ENCODE results near the gene IHH.

Gene IHH

GRCh38 chr2:219031005-219031738 lies 29.5 kb downstream of the IHH start:
- H3K9ac ChIP-seq (ENCODE audit: low read length): no peak overlapping the region
- peaks cover 3% of the 10 kb centered on the region for H3K27me3 ChIP-seq (ENCODE audit: control insufficient read depth, insufficient read depth, low read length)
- no peaks in the 10 kb centered on the region for H3K36me3 ChIP-seq (ENCODE audit: control insufficient read depth, insufficient read depth, low read length)
- H3K4me1 ChIP-seq (ENCODE audit: control insufficient read depth, insufficient read depth, low read length): no peaks in the 10 kb centered on the region
- H3K4me3 ChIP-seq (ENCODE audit: low read length): no peak overlapping the region
- H3K9me3 ChIP-seq (ENCODE audit: control insufficient read depth, low read length): no peaks in the 10 kb centered on the region

GRCh38 chr2:219030177-219030940 lies 30.4 kb downstream of the IHH start:
- H3K4me1 ChIP-seq (ENCODE audit: control insufficient read depth, insufficient read depth, low read length): no peaks in the 10 kb centered on the region
- H3K9me3 ChIP-seq (ENCODE audit: control insufficient read depth, low read length): no peaks in the 10 kb centered on the region
- H3K36me3 ChIP-seq (ENCODE audit: control insufficient read depth, insufficient read depth, low read length): no peaks in the 10 kb centered on the region
- H3K27me3 ChIP-seq (ENCODE audit: control insufficient read depth, insufficient read depth, low read length): peaks cover 3% of the 10 kb centered on the region
- H3K4me3 ChIP-seq (ENCODE audit: low read length): no peak overlapping the region
- H3K9ac ChIP-seq (ENCODE audit: low read length): no peak overlapping the region

- Histone ChIP-seq H3K36me3 (ENCODE audit: control insufficient read depth, insufficient read depth, low read length) (no peaks in the 10 kb centered on the region), H3K9me3 (ENCODE audit: control insufficient read depth, low read length) (no peaks in the 10 kb centered on the region), H3K4me3 (ENCODE audit: low read length) (no peak overlapping the region), H3K9ac (ENCODE audit: low read length) (no peak overlapping the region), H3K27me3 (ENCODE audit: control insufficient read depth, insufficient read depth, low read length) (peaks cover 3% of the 10 kb centered on the region), H3K4me1 (ENCODE audit: control insufficient read depth, insufficient read depth, low read length) (no peaks in the 10 kb centered on the region)
Measured at GRCh38 chr2:219029829-219030165, 30.9 kb downstream of the IHH start.

DNA sequence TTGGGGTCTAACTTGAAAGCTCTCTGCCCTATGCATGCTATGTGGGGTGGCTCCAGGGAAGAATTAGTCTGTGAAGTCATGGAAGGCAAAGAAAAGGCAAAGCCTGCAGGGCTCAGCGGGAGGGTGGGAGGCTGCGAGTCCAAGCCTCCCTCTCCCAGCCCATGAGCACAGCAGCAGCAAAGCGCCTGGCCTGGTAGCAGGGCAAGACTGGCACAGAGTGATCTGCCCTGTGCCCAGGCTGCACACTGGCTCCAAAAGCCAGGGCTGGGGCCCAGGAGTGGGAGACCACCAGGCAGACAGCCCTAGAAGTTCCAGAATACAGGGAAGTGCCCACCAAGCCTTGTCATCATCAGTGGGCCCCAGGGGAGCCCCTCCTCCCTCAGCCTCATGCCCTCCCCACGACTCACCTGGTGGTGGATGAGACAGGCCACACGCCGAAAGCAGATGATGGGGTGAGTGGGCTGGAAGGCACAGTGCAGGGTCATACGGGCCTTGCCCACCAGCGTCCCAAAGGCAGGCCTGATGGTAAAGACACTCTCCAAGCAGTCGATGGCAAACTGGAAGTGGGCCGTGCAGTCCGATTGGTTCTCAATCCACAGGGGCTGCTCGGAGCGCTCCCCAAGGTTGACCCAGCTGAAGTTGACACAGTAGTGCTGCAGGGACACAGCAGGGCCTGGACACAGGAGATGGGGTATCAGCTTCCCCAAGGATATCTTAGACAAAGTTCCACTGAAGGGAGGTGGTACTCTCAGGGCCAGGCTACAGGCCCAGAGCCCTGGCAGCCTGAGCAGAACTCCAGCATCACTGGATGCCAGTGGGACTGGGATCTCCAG lies 31.5 kb downstream of the IHH start:
- H3K27me3 ChIP-seq (ENCODE audit: control insufficient read depth, insufficient read depth, low read length): peaks cover 3% of the 10 kb centered on the region
- H3K4me3 ChIP-seq (ENCODE audit: low read length): no peak overlapping the region
- no peak overlapping the region for H3K9ac ChIP-seq (ENCODE audit: low read length)
- no peaks in the 10 kb centered on the region for H3K4me1 ChIP-seq (ENCODE audit: control insufficient read depth, insufficient read depth, low read length)
- no peaks in the 10 kb centered on the region for H3K36me3 ChIP-seq (ENCODE audit: control insufficient read depth, insufficient read depth, low read length)
- H3K9me3 ChIP-seq (ENCODE audit: control insufficient read depth, low read length): no peaks in the 10 kb centered on the region

- H3K27me3 ChIP-seq (ENCODE audit: control insufficient read depth, insufficient read depth, low read length): peaks cover 8% of the 10 kb centered on the region
- no peak overlapping the region for H3K9ac ChIP-seq (ENCODE audit: low read length)
- H3K4me1 ChIP-seq (ENCODE audit: control insufficient read depth, insufficient read depth, low read length): no peaks in the 10 kb centered on the region
- H3K4me3 ChIP-seq (ENCODE audit: low read length): no peak overlapping the region
- no peaks in the 10 kb centered on the region for H3K36me3 ChIP-seq (ENCODE audit: control insufficient read depth, insufficient read depth, low read length)
- no peaks in the 10 kb centered on the region for H3K9me3 ChIP-seq (ENCODE audit: control insufficient read depth, low read length)
Measured at GRCh38 chr2:219028141-219028540, 32.6 kb downstream of the IHH start.

GRCh38 chr2:219027511-219028055 lies 33.1 kb downstream of the IHH start:
- H3K9ac ChIP-seq (ENCODE audit: low read length): no peak overlapping the region
- no peaks in the 10 kb centered on the region for H3K4me1 ChIP-seq (ENCODE audit: control insufficient read depth, insufficient read depth, low read length)
- no peaks in the 10 kb centered on the region for H3K9me3 ChIP-seq (ENCODE audit: control insufficient read depth, low read length)
- H3K36me3 ChIP-seq (ENCODE audit: control insufficient read depth, insufficient read depth, low read length): no peaks in the 10 kb centered on the region
- no peak overlapping the region for H3K4me3 ChIP-seq (ENCODE audit: low read length)
- H3K27me3 ChIP-seq (ENCODE audit: control insufficient read depth, insufficient read depth, low read length): peaks cover 10% of the 10 kb centered on the region

GRCh38 chr2:219026946-219027345 lies 33.8 kb downstream of the IHH start:
- H3K36me3 ChIP-seq (ENCODE audit: control insufficient read depth, insufficient read depth, low read length): no peaks in the 10 kb centered on the region
- H3K9me3 ChIP-seq (ENCODE audit: control insufficient read depth, low read length): no peaks in the 10 kb centered on the region
- no peaks in the 10 kb centered on the region for H3K4me1 ChIP-seq (ENCODE audit: control insufficient read depth, insufficient read depth, low read length)
- peaks cover 10% of the 10 kb centered on the region for H3K27me3 ChIP-seq (ENCODE audit: control insufficient read depth, insufficient read depth, low read length)
- H3K4me3 ChIP-seq (ENCODE audit: low read length): no peak overlapping the region
- no peak overlapping the region for H3K9ac ChIP-seq (ENCODE audit: low read length)

- Histone ChIP-seq H3K27me3 (ENCODE audit: control insufficient read depth, insufficient read depth, low read length) (peaks cover 13% of the 10 kb centered on the region), H3K9ac (ENCODE audit: low read length) (no peak overlapping the region), H3K9me3 (ENCODE audit: control insufficient read depth, low read length) (no peaks in the 10 kb centered on the region), H3K4me3 (ENCODE audit: low read length) (no peak overlapping the region), H3K4me1 (ENCODE audit: control insufficient read depth, insufficient read depth, low read length) (no peaks in the 10 kb centered on the region), H3K36me3 (ENCODE audit: control insufficient read depth, insufficient read depth, low read length) (no peaks in the 10 kb centered on the region)
Measured at GRCh38 chr2:219025637-219026585, 34.8 kb downstream of the IHH start.

DNA sequence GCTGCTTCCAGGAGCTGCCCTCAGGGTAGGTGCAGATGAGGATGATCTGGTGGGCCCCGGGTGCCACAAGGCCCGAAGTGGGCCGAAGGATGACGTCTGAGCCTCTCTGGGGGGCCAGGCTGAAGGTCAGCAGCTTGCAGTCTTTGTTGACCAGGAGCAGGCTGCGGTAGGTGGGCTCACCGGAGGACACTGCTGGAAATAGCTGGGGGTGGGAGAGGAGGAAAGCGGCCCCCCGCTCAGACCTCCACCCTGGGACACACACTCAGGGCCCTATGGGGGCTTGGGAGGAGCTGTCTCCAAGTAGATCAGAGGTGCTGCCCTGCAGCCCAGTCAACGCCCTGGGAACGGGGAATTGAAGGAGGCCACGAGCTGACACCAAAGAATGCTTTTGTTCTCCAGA lies 36.7 kb downstream of the IHH start:
- no peak overlapping the region for H3K9ac ChIP-seq (ENCODE audit: low read length)
- no peaks in the 10 kb centered on the region for H3K9me3 ChIP-seq (ENCODE audit: control insufficient read depth, low read length)
- H3K4me3 ChIP-seq (ENCODE audit: low read length): no peak overlapping the region
- no peaks in the 10 kb centered on the region for H3K4me1 ChIP-seq (ENCODE audit: control insufficient read depth, insufficient read depth, low read length)
- peaks cover 14% of the 10 kb centered on the region for H3K27me3 ChIP-seq (ENCODE audit: control insufficient read depth, insufficient read depth, low read length)
- H3K36me3 ChIP-seq (ENCODE audit: control insufficient read depth, insufficient read depth, low read length): no peaks in the 10 kb centered on the region

DNA sequence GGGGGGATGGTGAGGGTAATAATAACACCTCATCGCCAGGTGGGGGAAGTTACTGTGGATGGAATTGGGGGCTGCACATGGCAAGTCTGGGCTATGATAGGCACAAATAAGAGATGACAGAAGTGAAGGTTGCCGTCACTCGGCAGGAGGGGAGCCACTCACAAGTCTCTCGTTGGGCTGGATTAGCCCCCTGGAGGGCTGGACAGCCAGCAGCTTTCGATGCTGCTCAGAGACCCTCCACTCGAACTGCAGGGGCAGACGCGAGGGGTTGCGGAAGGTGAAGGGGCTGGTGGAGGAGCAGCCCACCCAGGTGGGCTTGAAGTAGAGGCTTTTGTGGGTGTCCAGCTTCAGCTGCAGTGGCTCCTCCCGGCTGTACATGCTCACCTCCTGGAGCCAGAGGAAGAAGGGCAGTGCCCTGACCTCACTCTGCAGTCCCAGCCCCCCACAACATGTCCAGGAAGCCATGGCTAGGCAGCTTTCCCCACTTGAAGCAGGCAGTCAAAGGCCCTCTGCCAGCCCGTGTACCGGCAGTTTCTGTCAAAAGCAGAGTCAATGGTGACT lies 37.6 kb downstream of the IHH start:
- H3K4me3 ChIP-seq (ENCODE audit: low read length): no peak overlapping the region
- no peaks in the 10 kb centered on the region for H3K9me3 ChIP-seq (ENCODE audit: control insufficient read depth, low read length)
- H3K9ac ChIP-seq (ENCODE audit: low read length): no peak overlapping the region
- no peaks in the 10 kb centered on the region for H3K36me3 ChIP-seq (ENCODE audit: control insufficient read depth, insufficient read depth, low read length)
- H3K4me1 ChIP-seq (ENCODE audit: control insufficient read depth, insufficient read depth, low read length): no peaks in the 10 kb centered on the region
- H3K27me3 ChIP-seq (ENCODE audit: control insufficient read depth, insufficient read depth, low read length): peaks cover 16% of the 10 kb centered on the region

DNA sequence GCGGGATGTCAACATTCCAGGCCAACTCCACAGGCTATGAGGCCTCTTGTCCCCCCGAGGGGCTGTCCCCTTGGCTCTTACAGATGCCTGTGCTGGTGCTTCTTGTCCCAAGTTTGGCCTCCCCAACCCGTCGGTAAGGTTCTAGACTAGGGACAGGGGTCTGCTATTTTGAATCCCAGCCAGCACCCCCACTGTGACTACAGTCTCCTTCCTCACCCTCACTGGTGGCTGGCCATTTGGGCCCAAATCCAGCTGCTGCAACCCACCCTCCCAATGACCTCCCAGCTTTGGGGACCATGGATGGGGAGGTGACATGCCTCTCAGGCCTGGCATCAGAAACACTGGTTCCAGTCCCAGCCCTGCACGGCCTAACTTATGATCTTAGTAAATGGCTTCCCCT lies 38.1 kb downstream of the IHH start:
- Histone ChIP-seq H3K4me1 (ENCODE audit: control insufficient read depth, insufficient read depth, low read length) (no peaks in the 10 kb centered on the region), H3K4me3 (ENCODE audit: low read length) (no peak overlapping the region), H3K27me3 (ENCODE audit: control insufficient read depth, insufficient read depth, low read length) (peaks cover 16% of the 10 kb centered on the region), H3K9ac (ENCODE audit: low read length) (no peak overlapping the region), H3K9me3 (ENCODE audit: control insufficient read depth, low read length) (no peaks in the 10 kb centered on the region), H3K36me3 (ENCODE audit: control insufficient read depth, insufficient read depth, low read length) (no peaks in the 10 kb centered on the region)
